ENCODE results near the gene GET4.

GRCh38 chr7:893686-894085, 17.3 kb downstream of the GET4 start:
- TF ChIP-seq EZH2 (IDR thresholded peaks at IDR 0.05; ENCODE audit: borderline replicate concordance, low read length) = no peak
- TF ChIP-seq, protein P1, sequence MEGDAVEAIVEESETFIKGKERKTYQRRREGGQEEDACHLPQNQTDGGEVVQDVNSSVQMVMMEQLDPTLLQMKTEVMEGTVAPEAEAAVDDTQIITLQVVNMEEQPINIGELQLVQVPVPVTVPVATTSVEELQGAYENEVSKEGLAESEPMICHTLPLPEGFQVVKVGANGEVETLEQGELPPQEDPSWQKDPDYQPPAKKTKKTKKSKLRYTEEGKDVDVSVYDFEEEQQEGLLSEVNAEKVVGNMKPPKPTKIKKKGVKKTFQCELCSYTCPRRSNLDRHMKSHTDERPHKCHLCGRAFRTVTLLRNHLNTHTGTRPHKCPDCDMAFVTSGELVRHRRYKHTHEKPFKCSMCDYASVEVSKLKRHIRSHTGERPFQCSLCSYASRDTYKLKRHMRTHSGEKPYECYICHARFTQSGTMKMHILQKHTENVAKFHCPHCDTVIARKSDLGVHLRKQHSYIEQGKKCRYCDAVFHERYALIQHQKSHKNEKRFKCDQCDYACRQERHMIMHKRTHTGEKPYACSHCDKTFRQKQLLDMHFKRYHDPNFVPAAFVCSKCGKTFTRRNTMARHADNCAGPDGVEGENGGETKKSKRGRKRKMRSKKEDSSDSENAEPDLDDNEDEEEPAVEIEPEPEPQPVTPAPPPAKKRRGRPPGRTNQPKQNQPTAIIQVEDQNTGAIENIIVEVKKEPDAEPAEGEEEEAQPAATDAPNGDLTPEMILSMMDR (IDR thresholded peaks at IDR 0.05; ENCODE audit: low read length) = no peak

All from OCI-LY1 (cell line).